ENCODE results near the gene SLC45A2. TPM values are rescaled to one million over a fixed set of nuclear protein-coding genes. Genes with fewer than 3 reads are reported as not detected.

SLC45A2 gene
- total and polyA plus RNA-seq, 11 donors: 0.30 TPM; not detected in 10

DNA sequence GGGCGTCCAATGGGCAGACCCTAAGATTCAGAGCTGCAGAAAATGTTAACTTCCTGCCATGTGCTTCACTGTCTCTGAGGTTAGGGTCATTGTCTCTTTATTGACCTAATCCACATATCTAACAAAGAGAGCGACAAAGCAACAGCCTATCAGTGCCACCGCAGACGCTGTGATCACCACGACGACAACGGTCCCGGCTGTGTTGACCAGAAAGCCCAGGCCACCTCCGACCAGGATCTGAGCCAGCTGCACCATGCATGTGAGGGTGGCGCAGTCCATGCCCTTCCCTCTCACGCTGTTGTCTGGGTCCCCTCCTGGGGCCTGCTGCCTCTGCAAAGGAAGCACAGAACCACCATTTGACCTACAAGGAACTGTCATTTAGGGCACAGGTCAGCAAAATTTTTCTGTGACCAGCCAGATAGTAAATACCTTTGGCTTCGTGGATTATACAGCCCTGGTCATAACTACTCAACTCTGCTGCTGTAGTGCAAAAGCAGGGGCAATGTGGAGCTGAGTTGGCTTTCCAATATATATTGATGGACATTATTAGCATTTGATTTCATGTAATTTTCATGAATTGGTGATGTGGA, 39.9 kb downstream of the SLC45A2 start:
- Histone ChIP-seq H3K27me3 (peaks cover 0 to 41% (median 17%) of the 10 kb centered on the region in 9 donors), H3K36me3 (no peaks in the 10 kb centered on the region), H3K27ac (no peak overlapping the region), H3K4me1 (no peaks in the 10 kb centered on the region), H3K9me3 (no peaks in the 10 kb centered on the region), H3K4me3 (no peak overlapping the region)
- no peak for TF ChIP-seq POLR2A (IDR thresholded peaks at IDR 0.05)
- TF ChIP-seq, protein P1, sequence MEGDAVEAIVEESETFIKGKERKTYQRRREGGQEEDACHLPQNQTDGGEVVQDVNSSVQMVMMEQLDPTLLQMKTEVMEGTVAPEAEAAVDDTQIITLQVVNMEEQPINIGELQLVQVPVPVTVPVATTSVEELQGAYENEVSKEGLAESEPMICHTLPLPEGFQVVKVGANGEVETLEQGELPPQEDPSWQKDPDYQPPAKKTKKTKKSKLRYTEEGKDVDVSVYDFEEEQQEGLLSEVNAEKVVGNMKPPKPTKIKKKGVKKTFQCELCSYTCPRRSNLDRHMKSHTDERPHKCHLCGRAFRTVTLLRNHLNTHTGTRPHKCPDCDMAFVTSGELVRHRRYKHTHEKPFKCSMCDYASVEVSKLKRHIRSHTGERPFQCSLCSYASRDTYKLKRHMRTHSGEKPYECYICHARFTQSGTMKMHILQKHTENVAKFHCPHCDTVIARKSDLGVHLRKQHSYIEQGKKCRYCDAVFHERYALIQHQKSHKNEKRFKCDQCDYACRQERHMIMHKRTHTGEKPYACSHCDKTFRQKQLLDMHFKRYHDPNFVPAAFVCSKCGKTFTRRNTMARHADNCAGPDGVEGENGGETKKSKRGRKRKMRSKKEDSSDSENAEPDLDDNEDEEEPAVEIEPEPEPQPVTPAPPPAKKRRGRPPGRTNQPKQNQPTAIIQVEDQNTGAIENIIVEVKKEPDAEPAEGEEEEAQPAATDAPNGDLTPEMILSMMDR (IDR thresholded peaks at IDR 0.05): no peak
- intact Hi-C loops (cut with DNase I): no loop called here
- DNase-seq: no peak
- ATAC-seq: no peak
- WGBS, 4 donors: 82 to 85% (median 83%) methylated on average over 12 of the region's 12 CpGs

DNA sequence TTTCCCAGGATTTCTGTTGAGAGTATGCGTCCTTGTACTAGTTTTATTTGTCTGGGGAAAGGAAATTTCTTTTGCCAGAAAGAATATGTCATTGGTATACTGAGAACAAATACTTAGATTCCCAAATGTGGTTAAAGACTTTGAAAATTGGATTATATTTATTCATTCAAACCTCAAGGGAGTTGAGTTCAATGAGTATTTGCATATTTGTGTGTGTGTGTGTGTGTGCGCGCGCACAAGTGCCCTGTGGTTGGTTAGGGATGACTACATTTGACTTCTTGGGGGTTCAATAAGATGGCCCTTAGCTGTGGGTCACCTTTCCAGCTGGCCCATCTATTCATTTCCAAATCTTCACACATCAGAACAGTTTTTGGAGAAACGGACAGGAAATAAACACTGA, 43.4 kb downstream of the SLC45A2 start:
- Histone ChIP-seq H3K4me3 (no peak overlapping the region), H3K9me3 (no peaks in the 10 kb centered on the region), H3K27ac (no peak overlapping the region), H3K4me1 (peaks cover 0 to 18% (median 8%) of the 10 kb centered on the region in 12 donors), H3K36me3 (no peaks in the 10 kb centered on the region), H3K27me3 (peaks cover 19 to 76% (median 51%) of the 10 kb centered on the region in 9 donors)
- intact Hi-C loops (cut with DNase I): no loop called here
- DNase-seq: no peak
- ATAC-seq: no peak
- TF ChIP-seq, protein P1 (IDR thresholded peaks at IDR 0.05): no peak
- TF ChIP-seq POLR2A (IDR thresholded peaks at IDR 0.05): no peak
- WGBS, 4 donors: 86 to 90% (median 89%) methylated on average over 5 of the region's 5 CpGs

DNA sequence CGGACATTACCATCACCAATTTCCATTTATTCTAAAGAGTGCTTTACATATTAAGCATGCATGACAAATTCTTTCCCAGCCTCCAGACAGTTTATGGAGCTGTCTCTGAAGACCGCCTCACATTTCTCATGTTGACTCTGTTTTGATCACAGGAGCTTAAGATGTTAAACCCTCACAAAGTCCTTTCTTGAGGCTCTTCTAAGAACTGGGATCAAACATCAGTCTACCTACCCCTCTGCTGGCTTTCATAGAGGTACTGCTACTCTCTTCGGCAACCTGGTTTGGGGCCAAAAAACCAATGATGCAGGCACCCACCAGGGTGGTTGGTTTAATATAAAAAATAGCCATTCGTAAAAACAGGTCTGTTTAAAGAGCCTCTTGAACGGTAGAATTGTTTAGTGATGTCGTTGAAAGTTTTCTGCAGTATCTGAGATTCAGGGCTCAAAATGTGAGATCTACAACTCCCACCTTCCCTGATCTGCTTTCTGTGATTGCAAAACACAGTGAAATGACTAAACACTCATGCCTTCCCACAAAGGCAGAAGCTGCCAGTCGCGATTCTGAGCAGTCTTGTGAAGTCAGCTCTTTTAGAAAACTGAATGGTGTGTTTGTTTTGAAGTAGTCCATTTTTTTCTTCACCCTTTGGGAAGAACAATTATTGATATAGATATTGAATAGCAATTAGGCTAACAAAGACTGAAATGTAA, 44.8 kb downstream of the SLC45A2 start:
- Histone ChIP-seq H3K9me3 (no peaks in the 10 kb centered on the region), H3K27me3 (peaks cover 19 to 76% (median 51%) of the 10 kb centered on the region in 9 donors), H3K27ac (no peak overlapping the region), H3K4me3 (no peak overlapping the region), H3K36me3 (no peaks in the 10 kb centered on the region), H3K4me1 (peaks cover 0 to 24% (median 8%) of the 10 kb centered on the region in 12 donors)
- WGBS, 4 donors: 78 to 85% (median 84%) methylated on average over 8 of the region's 8 CpGs
- no peak for TF ChIP-seq POLR2A (IDR thresholded peaks at IDR 0.05)
- TF ChIP-seq, protein P1 (IDR thresholded peaks at IDR 0.05): no peak
- DNase-seq (no peak), ATAC-seq (no peak)
- intact Hi-C loops (cut with DNase I): loop anchor here in 5 of 10 donors (10.0 kb wide), 2 partner anchors 465 to 505 kb away; no protein-coding TSS in a partner anchor

DNA sequence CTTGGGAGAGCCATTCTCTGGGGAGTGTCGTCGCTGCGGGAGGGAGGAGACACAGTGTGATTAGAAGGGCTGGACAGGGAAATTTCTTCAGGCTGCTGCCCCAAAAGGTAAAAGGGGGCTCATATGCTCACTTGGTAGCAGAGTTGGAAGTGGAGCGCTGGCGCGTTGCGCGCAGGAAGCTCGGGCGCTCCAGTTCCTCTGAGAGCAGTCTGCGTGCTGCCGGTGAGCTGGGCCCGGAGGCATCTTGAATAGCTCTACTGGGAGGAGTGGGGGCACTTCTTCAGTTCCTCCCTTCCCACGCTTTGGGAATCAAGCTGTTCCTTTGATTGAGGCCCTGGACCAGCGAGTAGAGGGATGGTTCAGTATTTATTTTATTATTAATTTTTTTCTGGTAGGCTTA, 45.6 kb downstream of the SLC45A2 start:
- Histone ChIP-seq H3K4me1 (peaks cover 0 to 24% (median 8%) of the 10 kb centered on the region in 12 donors), H3K27ac (no peak overlapping the region), H3K4me3 (no peak overlapping the region), H3K9me3 (no peaks in the 10 kb centered on the region), H3K36me3 (no peaks in the 10 kb centered on the region), H3K27me3 (peaks cover 19 to 76% (median 51%) of the 10 kb centered on the region in 9 donors)
- TF ChIP-seq, protein P1 (IDR thresholded peaks at IDR 0.05): no peak
- TF ChIP-seq POLR2A (IDR thresholded peaks at IDR 0.05): no peak
- intact Hi-C loops (cut with DNase I): loop anchor here in 5 of 10 donors (10.0 kb wide), 2 partner anchors 464 to 504 kb away; no protein-coding TSS in a partner anchor
- ATAC-seq: no peak
- WGBS, 4 donors: 16 to 34% (median 20%) methylated on average over 15 of the region's 15 CpGs
- DNase-seq: peak in 1 of 5 donors; percentile 53
